Measurements from ENCODE around the gene BANK1. TPM values are rescaled to one million over a fixed set of nuclear protein-coding genes. Genes with fewer than 3 reads are reported as not detected.

The BANK1 gene
- total and polyA plus RNA-seq, 12 donors, result 1.5 to 10.3 (median 5.1) TPM

GRCh38 chr4:101941816-101942358 lies 151.4 kb downstream of the BANK1 start:
- Histone ChIP-seq H3K4me3 (no peak overlapping the region), H3K36me3 (replicated peaks in 1 of 2) (no peaks in the 10 kb centered on the region), H3K4me1 (replicated peaks in 1 of 2) (no peaks in the 10 kb centered on the region), H3K27ac (no peak overlapping the region), H3K27me3 (no peaks in the 10 kb centered on the region), H3K9me3 (replicated peaks in 1 of 3) (no peaks in the 10 kb centered on the region)
- DNase-seq, result no peak
- WGBS, 4 donors, result 79 to 100% (median 94%) methylated on average over 1 of the region's 1 CpG
- TF ChIP-seq CTCF (IDR thresholded peaks at IDR 0.05), result no peak
- no peak for TF ChIP-seq POLR2A (IDR thresholded peaks at IDR 0.05)
- intact Hi-C loops (cut with DNase I), result no loop called here

GRCh38 chr4:101942891-101943290 lies 152.4 kb downstream of the BANK1 start:
- no peaks in the 10 kb centered on the region for H3K4me1 ChIP-seq (replicated peaks in 1 of 2)
- TF ChIP-seq CTCF (IDR thresholded peaks at IDR 0.05) (no peak), POLR2A (IDR thresholded peaks at IDR 0.05) (no peak)
- H3K9me3 ChIP-seq (replicated peaks in 1 of 3), result no peaks in the 10 kb centered on the region
- no peak overlapping the region for H3K4me3 ChIP-seq
- no peak overlapping the region for H3K27ac ChIP-seq
- DNase-seq, result no peak
- no peaks in the 10 kb centered on the region for H3K27me3 ChIP-seq
- intact Hi-C loops (cut with DNase I), result no loop called here
- H3K36me3 ChIP-seq (replicated peaks in 1 of 2), result no peaks in the 10 kb centered on the region

- TF ChIP-seq POLR2A (IDR thresholded peaks at IDR 0.05) (no peak), CTCF (IDR thresholded peaks at IDR 0.05) (no peak)
- Histone ChIP-seq H3K27ac (no peak overlapping the region), H3K4me1 (replicated peaks in 1 of 2) (no peaks in the 10 kb centered on the region), H3K4me3 (no peak overlapping the region), H3K36me3 (replicated peaks in 1 of 2) (no peaks in the 10 kb centered on the region), H3K27me3 (no peaks in the 10 kb centered on the region), H3K9me3 (replicated peaks in 1 of 3) (no peaks in the 10 kb centered on the region)
- DNase-seq, result no peak
- WGBS, 4 donors, result 86 to 95% (median 88%) methylated on average over 1 of the region's 1 CpG
- intact Hi-C loops (cut with DNase I), result no loop called here
These were observed 154.1 kb downstream of the BANK1 start for GRCh38 chr4:101944649-101945048.

GRCh38 chr4:101948055-101948454 lies 157.5 kb downstream of the BANK1 start:
- no peak overlapping the region for H3K27ac ChIP-seq
- no peaks in the 10 kb centered on the region for H3K4me1 ChIP-seq (replicated peaks in 1 of 2)
- no peaks in the 10 kb centered on the region for H3K36me3 ChIP-seq (replicated peaks in 1 of 2)
- no peak for TF ChIP-seq POLR2A (IDR thresholded peaks at IDR 0.05)
- TF ChIP-seq CTCF (IDR thresholded peaks at IDR 0.05), result no peak
- H3K4me3 ChIP-seq, result no peak overlapping the region
- intact Hi-C loops (cut with DNase I), result no loop called here
- DNase-seq, result no peak
- H3K27me3 ChIP-seq, result no peaks in the 10 kb centered on the region
- no peaks in the 10 kb centered on the region for H3K9me3 ChIP-seq (replicated peaks in 1 of 3)
